ENCODE measurements around the gene GSDME. TPM values are rescaled to one million over a fixed set of nuclear protein-coding genes. Genes with fewer than 3 reads are reported as not detected.

Gene GSDME
- total RNA-seq, 1 donor from 2014 or later: 22.4 TPM

GRCh38 chr7:24705461-24705954 lies 51.8 kb downstream of the GSDME start:
- DNase-seq (ENCODE audit: low spot score): no peak

- DNase-seq (ENCODE audit: low spot score): no peak
Observed at GRCh38 chr7:24704311-24704710, 53.0 kb downstream of the GSDME start.

- no peak for DNase-seq (ENCODE audit: low spot score)
Observed at GRCh38 chr7:24703296-24703695, 54.0 kb downstream of the GSDME start.

- DNase-seq (ENCODE audit: low spot score): no peak
Observed at GRCh38 chr7:24702755-24703154, 54.5 kb downstream of the GSDME start.

GRCh38 chr7:24701261-24702235 lies 55.7 kb downstream of the GSDME start:
- DNase-seq (ENCODE audit: low spot score): no peak

- no peak for DNase-seq (ENCODE audit: low spot score)
Observed at GRCh38 chr7:24700521-24701260, 56.6 kb downstream of the GSDME start.

- DNase-seq (ENCODE audit: low spot score): no peak
Observed at GRCh38 chr7:24698531-24699266, 58.6 kb downstream of the GSDME start.

- DNase-seq (ENCODE audit: low spot score): no peak
Observed at GRCh38 chr7:24697416-24697815, 59.8 kb downstream of the GSDME start.

- DNase-seq (ENCODE audit: low spot score): no peak
Observed at GRCh38 chr7:24692592-24692991, 64.7 kb downstream of the GSDME start.

- no peak for DNase-seq (ENCODE audit: low spot score)
Observed at GRCh38 chr7:24690251-24690650, 67.0 kb downstream of the GSDME start.

- DNase-seq (ENCODE audit: low spot score): no peak
Observed at GRCh38 chr7:24685708-24686107, 71.6 kb downstream of the GSDME start.

- DNase-seq (ENCODE audit: low spot score): no peak
Observed at GRCh38 chr7:24670782-24671181, 86.5 kb downstream of the GSDME start.

GRCh38 chr7:24669971-24670591 lies 87.2 kb downstream of the GSDME start:
- DNase-seq (ENCODE audit: low spot score): no peak

GRCh38 chr7:24668927-24669635 lies 88.2 kb downstream of the GSDME start:
- no peak for DNase-seq (ENCODE audit: low spot score)

GRCh38 chr7:24665564-24666294 lies 91.5 kb downstream of the GSDME start:
- no peak for DNase-seq (ENCODE audit: low spot score)

GRCh38 chr7:24660546-24660945 lies 96.7 kb downstream of the GSDME start:
- DNase-seq (ENCODE audit: low spot score): no peak

- no peak for DNase-seq (ENCODE audit: low spot score)
Observed at GRCh38 chr7:24659505-24659904, 97.8 kb downstream of the GSDME start.

- no peak for DNase-seq (ENCODE audit: low spot score)
Observed at GRCh38 chr7:24657980-24658379, 99.3 kb downstream of the GSDME start.

- no peak for DNase-seq (ENCODE audit: low spot score)
Observed at GRCh38 chr7:24656608-24657007, 100.7 kb downstream of the GSDME start.

GRCh38 chr7:24654305-24654704 lies 103.0 kb downstream of the GSDME start:
- DNase-seq (ENCODE audit: low spot score): no peak

Measured in ureter (tissue), 1 donor.